GM23338 (cell line): ENCODE results near the gene NNMT. TPM values are rescaled to one million over a fixed set of nuclear protein-coding genes. Genes with fewer than 3 reads are reported as not detected.

ENCODE experiments used
- ATAC-seq: fragments of 200-7000 bp; cut with Tn5 transposase; 3 replicates; pipeline ENCODE4 v1.9.1; 2020
- DNase-seq: peaks from one replicate; pipeline ENCODE4 v3.0.0-alpha.2; 2015; ENCODE audit warnings: low spot score
- H2AFZ ChIP-seq: fragments of 200-600 bp; sonication (generic); 2 replicates; pipeline ENCODE4 v1.8.0; 2016; ENCODE audit warnings: antibody characterized with exemption, mild to moderate bottlenecking, moderate library complexity
- H3F3A ChIP-seq: fragments of 200-600 bp; sonication (generic); replicated peaks from 2 replicates; pipeline ENCODE4 v1.8.0; 2017; ENCODE audit warnings: antibody characterized with exemption, mixed run types, low read depth
- H3K27ac ChIP-seq: fragments of 200-600 bp; sonication (generic); 2 replicates; pipeline ENCODE4 v1.6.1; 2016; ENCODE audit warnings: low read depth
- H3K27me3 ChIP-seq: fragments of 200-600 bp; sonication (generic); 2 replicates; pipeline ENCODE4 v1.8.0; 2016; ENCODE audit warnings: mild to moderate bottlenecking, mixed run types, moderate library complexity; ENCODE audit not compliant: insufficient read depth
- H3K36me3 ChIP-seq: fragments of 200-600 bp; sonication (generic); 2 replicates; pipeline ENCODE4 v1.8.0; 2016; ENCODE audit warnings: mild to moderate bottlenecking; ENCODE audit not compliant: insufficient read depth
- H3K4me1 ChIP-seq: fragments of 200-600 bp; sonication (generic); 2 replicates; pipeline ENCODE4 v1.8.0; 2016; ENCODE audit warnings: mild to moderate bottlenecking, moderate library complexity; ENCODE audit not compliant: insufficient read depth
- H3K4me2 ChIP-seq: fragments of 200-600 bp; sonication (generic); 2 replicates; pipeline ENCODE4 v1.7.1; 2017; ENCODE audit warnings: mixed run types
- H3K4me3 ChIP-seq: fragments of 200-600 bp; sonication (generic); 2 replicates; pipeline ENCODE4 v1.6.1; 2016; ENCODE audit warnings: mixed run types
- H3K79me2 ChIP-seq: fragments of 200-600 bp; sonication (generic); replicated peaks from 2 replicates; pipeline ENCODE4 v1.8.0; 2017; ENCODE audit warnings: mild to moderate bottlenecking; ENCODE audit not compliant: insufficient read depth
- H3K9me2 ChIP-seq: fragments of 200-600 bp; sonication (generic); 2 replicates; pipeline ENCODE4 v1.8.0; 2017; ENCODE audit not compliant: insufficient read depth
- H4K20me1 ChIP-seq: fragments of 200-600 bp; sonication (generic); replicated peaks from 2 replicates; pipeline ENCODE4 v1.8.0; 2017; ENCODE audit warnings: mild to moderate bottlenecking; ENCODE audit not compliant: insufficient read depth
- H3K27ac Mint-ChIP-seq: 2 replicates; pipeline ENCODE4 v1.8.0; 2020; ENCODE audit warnings: inconsistent platforms, mild to moderate bottlenecking, moderate library complexity, mixed read lengths
- H3K27me3 Mint-ChIP-seq: 3 replicates; pipeline ENCODE4 v1.8.0; 2022; ENCODE audit warnings: low read depth, mild to moderate bottlenecking, moderate library complexity, mixed read lengths, inconsistent platforms; ENCODE audit not compliant: insufficient read depth, poor library complexity
- H3K36me3 Mint-ChIP-seq: 3 replicates; pipeline ENCODE4 v1.8.0; 2021; ENCODE audit warnings: low read depth, mild to moderate bottlenecking, inconsistent platforms, moderate library complexity, mixed read lengths
- H3K4me1 Mint-ChIP-seq: 3 replicates; pipeline ENCODE4 v1.8.0; 2020; ENCODE audit warnings: mild to moderate bottlenecking, inconsistent platforms, mixed read lengths
- H3K4me3 Mint-ChIP-seq: 3 replicates; pipeline ENCODE4 v1.8.0; 2021; ENCODE audit warnings: moderate library complexity, mild to moderate bottlenecking, inconsistent platforms, mixed read lengths
- H3K9me3 Mint-ChIP-seq: 3 replicates; pipeline ENCODE4 v1.8.0; 2020; ENCODE audit warnings: moderate library complexity, mild to moderate bottlenecking, inconsistent platforms, mixed read lengths
- CREB1 ChIP-seq: fragments of 250-450 bp; sonication (Bioruptor Pico); IDR thresholded peaks from 2 replicates; pipeline ENCODE4 v1.5.0; 2020; ENCODE audit warnings: low read depth, mild to moderate bottlenecking, moderate library complexity
- JUNB ChIP-seq: IDR thresholded peaks from one replicate; pipeline ENCODE4 v1.6.1; 2016; ENCODE audit warnings: antibody characterized with exemption; ENCODE audit not compliant: unreplicated experiment
- NANOG ChIP-seq: IDR thresholded peaks from 2 replicates; pipeline ENCODE4 v1.6.1; 2016; ENCODE audit warnings: antibody characterized with exemption, borderline replicate concordance
- POLR2AphosphoS5 ChIP-seq: IDR thresholded peaks from 2 replicates; pipeline ENCODE4 v1.6.1; 2016; ENCODE audit warnings: antibody characterized with exemption, low read depth
- polyA plus RNA-seq: library from polyadenylated mRNA; unstranded; fragments of >200 nt; fragmentation: Nextera tagmentation; extraction: Ambion mirVana; gene quantifications from 2 replicates; pipeline ENCODE4 v1.2.1, GENCODE V29; 2016
- total RNA-seq: library from RNA; depleted of rRNA; stranded (reverse); fragments of >200 nt; shearing (Covaris generic); gene quantifications from 2 replicates; pipeline ENCODE4 v1.2.3, GENCODE V29; 2014
- TF ChIP-seq, protein P1 (sequence below): fragments of 250-450 bp; sonication (Bioruptor Pico); IDR thresholded peaks from 2 replicates; pipeline ENCODE4 v1.5.0; 2020; ENCODE audit warnings: mild to moderate bottlenecking, moderate library complexity

The NNMT gene
- total and polyA plus RNA-seq, 2 experiments from 2014 or later = 0.40 TPM; not detected in 1

DNA sequence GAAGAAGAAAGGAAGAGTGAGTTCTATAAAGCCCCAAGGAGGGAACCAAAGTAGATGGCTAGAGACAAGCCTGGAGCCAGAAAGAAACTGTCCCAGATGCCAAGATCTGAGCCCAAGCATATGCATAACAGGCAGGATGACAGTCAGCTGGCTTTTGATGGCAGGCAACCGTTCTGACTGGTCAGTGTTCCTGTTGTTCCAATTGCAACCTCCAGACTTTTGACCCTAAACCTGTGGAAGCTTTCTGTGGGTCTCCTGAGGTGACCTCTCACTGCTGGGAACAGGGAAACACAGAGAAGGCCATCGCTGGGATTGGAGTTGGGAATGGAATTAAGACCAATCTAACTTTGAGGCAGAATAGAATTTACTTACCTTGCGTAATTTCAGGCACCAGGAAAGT, 21.6 kb upstream of the NNMT start (continued):
- TF ChIP-seq, protein P1, sequence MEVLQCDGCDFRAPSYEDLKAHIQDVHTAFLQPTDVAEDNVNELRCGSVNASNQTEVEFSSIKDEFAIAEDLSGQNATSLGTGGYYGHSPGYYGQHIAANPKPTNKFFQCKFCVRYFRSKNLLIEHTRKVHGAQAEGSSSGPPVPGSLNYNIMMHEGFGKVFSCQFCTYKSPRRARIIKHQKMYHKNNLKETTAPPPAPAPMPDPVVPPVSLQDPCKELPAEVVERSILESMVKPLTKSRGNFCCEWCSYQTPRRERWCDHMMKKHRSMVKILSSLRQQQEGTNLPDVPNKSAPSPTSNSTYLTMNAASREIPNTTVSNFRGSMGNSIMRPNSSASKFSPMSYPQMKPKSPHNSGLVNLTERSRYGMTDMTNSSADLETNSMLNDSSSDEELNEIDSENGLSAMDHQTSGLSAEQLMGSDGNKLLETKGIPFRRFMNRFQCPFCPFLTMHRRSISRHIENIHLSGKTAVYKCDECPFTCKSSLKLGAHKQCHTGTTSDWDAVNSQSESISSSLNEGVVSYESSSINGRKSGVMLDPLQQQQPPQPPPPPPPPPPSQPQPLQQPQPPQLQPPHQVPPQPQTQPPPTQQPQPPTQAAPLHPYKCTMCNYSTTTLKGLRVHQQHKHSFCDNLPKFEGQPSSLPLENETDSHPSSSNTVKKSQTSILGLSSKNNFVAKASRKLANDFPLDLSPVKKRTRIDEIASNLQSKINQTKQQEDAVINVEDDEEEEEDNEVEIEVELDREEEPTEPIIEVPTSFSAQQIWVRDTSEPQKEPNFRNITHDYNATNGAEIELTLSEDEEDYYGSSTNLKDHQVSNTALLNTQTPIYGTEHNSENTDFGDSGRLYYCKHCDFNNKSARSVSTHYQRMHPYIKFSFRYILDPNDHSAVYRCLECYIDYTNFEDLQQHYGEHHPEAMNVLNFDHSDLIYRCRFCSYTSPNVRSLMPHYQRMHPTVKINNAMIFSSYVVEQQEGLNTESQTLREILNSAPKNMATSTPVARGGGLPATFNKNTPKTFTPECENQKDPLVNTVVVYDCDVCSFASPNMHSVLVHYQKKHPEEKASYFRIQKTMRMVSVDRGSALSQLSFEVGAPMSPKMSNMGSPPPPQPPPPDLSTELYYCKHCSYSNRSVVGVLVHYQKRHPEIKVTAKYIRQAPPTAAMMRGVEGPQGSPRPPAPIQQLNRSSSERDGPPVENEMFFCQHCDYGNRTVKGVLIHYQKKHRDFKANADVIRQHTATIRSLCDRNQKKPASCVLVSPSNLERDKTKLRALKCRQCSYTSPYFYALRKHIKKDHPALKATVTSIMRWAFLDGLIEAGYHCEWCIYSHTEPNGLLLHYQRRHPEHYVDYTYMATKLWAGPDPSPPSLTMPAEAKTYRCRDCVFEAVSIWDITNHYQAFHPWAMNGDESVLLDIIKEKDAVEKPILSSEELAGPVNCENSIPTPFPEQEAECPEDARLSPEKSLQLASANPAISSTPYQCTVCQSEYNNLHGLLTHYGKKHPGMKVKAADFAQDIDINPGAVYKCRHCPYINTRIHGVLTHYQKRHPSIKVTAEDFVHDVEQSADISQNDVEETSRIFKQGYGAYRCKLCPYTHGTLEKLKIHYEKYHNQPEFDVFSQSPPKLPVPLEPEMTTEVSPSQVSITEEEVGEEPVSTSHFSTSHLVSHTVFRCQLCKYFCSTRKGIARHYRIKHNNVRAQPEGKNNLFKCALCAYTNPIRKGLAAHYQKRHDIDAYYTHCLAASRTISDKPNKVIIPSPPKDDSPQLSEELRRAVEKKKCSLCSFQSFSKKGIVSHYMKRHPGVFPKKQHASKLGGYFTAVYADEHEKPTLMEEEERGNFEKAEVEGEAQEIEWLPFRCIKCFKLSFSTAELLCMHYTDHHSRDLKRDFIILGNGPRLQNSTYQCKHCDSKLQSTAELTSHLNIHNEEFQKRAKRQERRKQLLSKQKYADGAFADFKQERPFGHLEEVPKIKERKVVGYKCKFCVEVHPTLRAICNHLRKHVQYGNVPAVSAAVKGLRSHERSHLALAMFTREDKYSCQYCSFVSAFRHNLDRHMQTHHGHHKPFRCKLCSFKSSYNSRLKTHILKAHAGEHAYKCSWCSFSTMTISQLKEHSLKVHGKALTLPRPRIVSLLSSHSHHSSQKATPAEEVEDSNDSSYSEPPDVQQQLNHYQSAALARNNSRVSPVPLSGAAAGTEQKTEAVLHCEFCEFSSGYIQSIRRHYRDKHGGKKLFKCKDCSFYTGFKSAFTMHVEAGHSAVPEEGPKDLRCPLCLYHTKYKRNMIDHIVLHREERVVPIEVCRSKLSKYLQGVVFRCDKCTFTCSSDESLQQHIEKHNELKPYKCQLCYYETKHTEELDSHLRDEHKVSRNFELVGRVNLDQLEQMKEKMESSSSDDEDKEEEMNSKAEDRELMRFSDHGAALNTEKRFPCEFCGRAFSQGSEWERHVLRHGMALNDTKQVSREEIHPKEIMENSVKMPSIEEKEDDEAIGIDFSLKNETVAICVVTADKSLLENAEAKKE (CRISPR knock-in tag) = no peak
- TF ChIP-seq POLR2AphosphoS5 = no peak

DNA sequence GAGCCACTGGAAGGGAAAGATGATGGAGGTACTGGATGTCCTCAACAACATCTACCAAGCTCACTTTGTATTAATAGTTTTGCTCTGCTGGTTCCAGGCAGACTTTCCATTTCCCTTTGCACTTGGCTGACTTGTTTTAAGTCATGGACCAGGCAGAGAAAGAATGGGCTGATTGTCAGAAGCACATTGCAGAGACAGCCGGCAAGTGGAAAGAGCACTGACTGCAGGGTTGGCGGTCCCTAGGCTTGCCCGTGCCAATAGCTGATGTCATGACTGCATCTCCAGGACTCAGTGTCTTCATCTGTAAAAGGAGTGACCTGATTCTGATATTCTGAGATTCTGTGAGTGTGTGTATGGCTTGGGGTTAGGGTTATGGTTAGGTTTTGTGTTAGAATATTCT, 20.9 kb upstream of the NNMT start:
- Histone ChIP-seq H3K27me3 (no peaks in the 10 kb centered on the region), H3K27ac (no peak overlapping the region), H3K4me1 (no peaks in the 10 kb centered on the region), H3K79me2 (no peaks in the 10 kb centered on the region), H2AFZ (no peak overlapping the region), H3F3A (no peaks in the 10 kb centered on the region), H3K4me3 (no peak overlapping the region), H4K20me1 (no peaks in the 10 kb centered on the region), H3K4me2 (no peak overlapping the region), H3K9me2 (peaks cover 4% of the 10 kb centered on the region; the same call in 1 of the 2 replicates), H3K36me3 (no peaks in the 10 kb centered on the region)
- no peaks in the 10 kb centered on the region for H3K27me3 Mint-ChIP-seq
- TF ChIP-seq CREB1 = no peak
- TF ChIP-seq POLR2AphosphoS5 = no peak
- no peak for TF ChIP-seq NANOG
- no peak for TF ChIP-seq JUNB
- TF ChIP-seq, protein P1 (CRISPR knock-in tag) = no peak
- no peaks in the 10 kb centered on the region; the same call in 2 of the 3 replicates for H3K4me1 Mint-ChIP-seq
- H3K36me3 Mint-ChIP-seq = no peaks in the 10 kb centered on the region; the same call in 2 of the 3 replicates
- ATAC-seq (no peak), DNase-seq (no peak)
- no peak overlapping the region for H3K27ac Mint-ChIP-seq
- no peaks in the 10 kb centered on the region for H3K9me3 Mint-ChIP-seq
- no peak overlapping the region for H3K4me3 Mint-ChIP-seq
